CD1c-positive myeloid dendritic cell (primary cell): ENCODE results near the gene CCDC106.

Experiments
- DNase-seq: peaks from one replicate; pipeline ENCODE4 v3.0.0-alpha.2; 2016; ENCODE audit errors: extremely low spot score

Gene CCDC106

GRCh38 chr19:55650602-55651230, 2.7 kb downstream of the CCDC106 start:
- DNase-seq, result no peak

- no peak for DNase-seq
Measured at GRCh38 chr19:55651236-55651635, 3.2 kb downstream of the CCDC106 start.

GRCh38 chr19:55652311-55653128, 4.5 kb downstream of the CCDC106 start:
- DNase-seq, result no peak

GRCh38 chr19:55653651-55654322, 5.8 kb downstream of the CCDC106 start:
- peak; percentile 99 for DNase-seq

DNA sequence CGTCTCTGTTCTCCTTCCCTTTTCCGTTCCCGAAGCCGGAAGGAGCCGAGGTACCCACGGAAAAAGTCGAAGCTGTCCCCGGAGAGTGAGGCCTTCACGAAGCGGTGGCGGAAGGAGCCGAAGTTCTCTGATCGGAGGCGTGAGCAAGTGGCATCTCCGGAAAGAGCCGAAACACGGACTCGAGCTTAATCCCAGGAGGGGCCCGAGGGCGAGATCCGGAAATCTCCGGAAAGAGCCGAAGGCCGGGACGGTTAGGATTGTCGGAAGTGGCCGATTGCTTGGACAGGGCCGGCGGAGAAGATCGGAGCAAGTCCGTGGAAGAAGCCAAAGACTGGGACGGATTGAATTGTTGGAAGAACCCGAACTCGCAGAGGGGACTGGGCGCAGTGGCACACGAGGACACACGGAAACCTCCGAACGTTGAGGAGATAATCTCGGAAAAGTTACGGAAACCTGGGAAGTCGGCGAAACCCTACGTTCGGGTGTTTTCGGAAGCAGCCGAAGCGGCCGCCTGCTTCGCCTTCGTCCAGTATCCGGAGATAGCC, 6.4 kb downstream of the CCDC106 start:
- DNase-seq, result peak; percentile 100

GRCh38 chr19:55654868-55655647, 7.0 kb downstream of the CCDC106 start, which contains the start of gene U2AF2:
U2AF2 (plus strand) TSS chr19:55655035; CDS start chr19:55655105, 70 bp downstream.
- DNase-seq, result peak; percentile 97

- DNase-seq, result no peak
Measured at GRCh38 chr19:55655648-55656040, 7.6 kb downstream of the CCDC106 start.

- DNase-seq, result no peak
Measured at GRCh38 chr19:55656552-55656951, 8.5 kb downstream of the CCDC106 start.

DNA sequence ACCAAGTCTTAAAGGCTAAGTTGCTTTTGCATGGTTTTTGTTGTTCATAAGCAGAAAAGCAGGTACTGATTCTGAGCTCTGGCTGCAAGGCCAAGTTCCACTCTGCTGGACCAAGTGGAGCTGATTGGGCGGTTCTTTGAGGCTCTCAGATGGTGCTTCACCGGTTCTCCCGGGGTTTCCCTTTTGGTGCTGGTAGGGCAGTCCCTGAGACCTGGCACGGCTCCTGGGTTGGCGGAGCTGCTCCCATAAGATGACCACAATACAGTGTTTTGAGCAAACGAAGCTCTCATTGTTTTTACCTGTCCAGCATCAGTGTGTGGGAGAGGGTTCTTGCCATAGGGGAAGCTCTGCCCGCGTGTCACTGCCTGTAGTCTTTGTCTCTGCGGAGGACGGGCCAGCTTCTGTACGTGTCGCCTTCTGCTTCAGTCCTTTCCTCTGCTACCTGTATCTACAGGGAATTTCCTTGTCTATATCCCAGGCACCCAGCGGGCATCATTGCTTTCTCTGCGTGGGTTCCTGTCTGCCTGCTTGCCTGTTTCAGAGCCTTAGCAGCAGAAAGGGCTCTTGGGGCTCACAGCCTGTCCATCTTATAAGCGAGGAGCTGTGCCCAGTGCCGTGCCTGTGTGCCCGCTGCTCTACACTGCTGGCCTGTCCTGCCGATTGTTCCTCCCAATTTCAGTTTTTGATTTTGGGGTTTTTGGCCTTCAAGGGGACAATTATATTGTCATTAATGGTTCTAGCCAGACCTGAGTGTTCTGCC, 9.2 kb downstream of the CCDC106 start:
- DNase-seq, result no peak

DNA sequence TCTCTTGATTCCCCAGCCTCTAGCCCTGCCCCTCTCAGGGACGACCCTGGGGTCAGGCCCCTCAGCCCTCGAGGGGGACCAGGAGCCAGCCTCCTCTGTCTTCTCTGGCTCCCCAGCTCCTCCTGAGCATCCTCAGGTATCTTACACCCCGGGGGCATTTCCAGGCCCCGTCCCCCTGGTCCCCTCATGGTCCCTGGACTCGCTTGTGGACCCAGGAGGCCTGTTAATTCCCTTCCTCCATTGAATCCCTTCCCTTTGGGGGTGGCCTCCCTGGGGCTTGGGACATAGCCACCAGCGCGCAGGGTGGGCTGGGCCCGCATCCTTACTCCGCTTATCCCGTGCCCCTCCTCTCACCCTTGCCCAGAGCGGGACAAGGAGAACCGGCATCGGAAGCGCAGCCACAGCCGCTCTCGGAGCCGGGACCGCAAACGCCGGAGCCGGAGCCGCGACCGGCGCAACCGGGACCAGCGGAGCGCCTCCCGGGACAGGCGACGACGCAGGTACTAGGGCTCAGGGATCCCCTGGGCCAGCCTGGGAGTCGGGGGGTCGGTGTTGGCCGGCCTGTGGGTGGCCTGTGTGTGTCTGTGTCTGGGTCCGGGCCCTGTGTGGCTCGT, 10.9 kb downstream of the CCDC106 start:
- no peak for DNase-seq

DNA sequence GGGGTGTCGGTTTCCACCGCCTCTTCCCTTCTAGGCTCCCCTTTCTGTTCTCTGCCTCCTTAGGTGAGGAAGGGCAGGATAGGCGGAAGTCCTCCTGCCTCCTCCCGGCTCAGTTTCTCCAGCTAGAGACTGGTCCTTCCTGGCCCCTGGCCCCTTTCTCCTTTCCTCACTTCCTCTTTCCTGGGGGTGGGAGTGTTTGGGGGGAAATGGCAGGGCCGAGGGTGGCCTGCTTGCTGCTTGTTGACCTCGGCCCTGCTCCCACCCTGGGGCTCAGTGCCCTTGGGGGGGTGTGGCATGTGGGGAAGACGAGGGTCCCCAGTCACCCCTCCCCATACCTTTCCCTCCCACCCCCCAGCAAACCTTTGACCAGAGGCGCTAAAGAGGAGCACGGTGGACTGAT, 11.8 kb downstream of the CCDC106 start:
- no peak for DNase-seq

DNA sequence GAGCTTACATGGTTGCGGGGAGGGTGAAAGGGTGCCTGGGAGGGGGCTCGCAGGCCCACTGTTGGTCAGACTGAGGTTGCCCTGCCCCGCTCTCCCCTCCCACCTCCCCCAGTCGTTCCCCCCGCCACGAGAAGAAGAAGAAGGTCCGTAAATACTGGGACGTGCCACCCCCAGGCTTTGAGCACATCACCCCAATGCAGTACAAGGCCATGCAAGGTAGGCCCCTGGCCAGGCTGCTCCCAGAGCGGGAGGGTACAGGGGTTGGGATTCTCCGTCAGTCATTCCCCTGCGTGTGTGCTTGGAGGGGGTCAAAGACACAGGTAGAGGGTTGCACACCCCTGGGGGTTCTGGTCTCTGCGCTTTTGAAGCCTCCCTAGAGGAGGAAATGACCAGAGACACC, 12.4 kb downstream of the CCDC106 start:
- DNase-seq, result no peak

DNA sequence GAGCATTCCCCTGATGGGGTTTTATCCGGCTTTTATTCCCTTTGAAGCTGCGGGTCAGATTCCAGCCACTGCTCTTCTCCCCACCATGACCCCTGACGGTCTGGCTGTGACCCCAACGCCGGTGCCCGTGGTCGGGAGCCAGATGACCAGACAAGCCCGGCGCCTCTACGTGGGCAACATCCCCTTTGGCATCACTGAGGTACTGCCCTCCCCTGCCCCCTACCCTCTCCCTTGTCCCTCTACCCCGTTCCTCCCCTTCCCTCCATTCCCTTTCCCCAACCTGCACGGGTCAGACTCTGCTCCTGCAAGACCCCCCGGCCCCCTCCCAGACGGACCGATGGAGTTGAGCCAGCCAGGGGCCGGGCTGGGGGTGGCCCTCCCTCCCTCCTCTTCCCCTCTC, 13.0 kb downstream of the CCDC106 start:
- DNase-seq, result no peak

- no peak for DNase-seq
Measured at GRCh38 chr19:55661826-55662225, 13.8 kb downstream of the CCDC106 start.

GRCh38 chr19:55663846-55664536, 16.0 kb downstream of the CCDC106 start:
- DNase-seq, result no peak

DNA sequence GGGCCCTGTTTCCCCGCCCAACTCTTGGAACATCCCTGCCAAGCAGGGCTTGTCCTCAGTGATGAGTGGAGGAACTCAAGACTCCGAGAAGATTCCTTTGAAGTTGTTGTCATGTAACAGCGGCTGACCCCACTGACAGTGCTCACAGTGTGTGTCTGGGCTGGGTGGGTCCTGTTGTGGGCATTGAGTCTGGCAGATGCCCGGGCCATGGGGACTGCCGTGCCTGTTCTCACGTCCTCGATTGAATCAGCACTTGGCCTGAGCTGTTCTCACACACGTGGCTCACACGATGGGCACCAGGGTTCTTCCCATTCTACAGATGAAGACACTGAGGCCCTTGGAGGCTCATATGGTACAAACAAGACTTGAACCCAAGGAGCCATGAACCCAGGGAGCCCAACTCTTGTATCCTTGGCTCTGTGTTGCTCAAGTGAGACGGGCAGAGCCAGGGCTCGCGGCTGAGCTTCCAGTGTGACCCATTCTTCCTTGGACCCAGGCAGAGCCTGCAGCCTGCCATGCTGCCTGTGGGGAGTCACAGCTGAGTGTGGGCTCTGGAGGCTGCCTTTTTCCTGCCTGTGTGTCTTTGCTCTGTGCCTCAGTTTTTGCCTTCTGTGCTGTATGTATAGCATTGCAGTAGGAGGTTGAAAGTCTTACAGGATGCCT, 18.5 kb downstream of the CCDC106 start:
- no peak for DNase-seq

- no peak for DNase-seq
Measured at GRCh38 chr19:55667006-55667381, 19.0 kb downstream of the CCDC106 start.

- DNase-seq, result no peak
Measured at GRCh38 chr19:55667511-55667910, 19.5 kb downstream of the CCDC106 start.

- no peak for DNase-seq
Measured at GRCh38 chr19:55667958-55668357, 19.9 kb downstream of the CCDC106 start.
